Progenitor cell of endocrine pancreas (in vitro differentiated cells): ENCODE data around the gene MXD4. TPM values are rescaled to one million over a fixed set of nuclear protein-coding genes. Genes with fewer than 3 reads are reported as not detected.

Source experiments
- DNase-seq: peaks from one replicate; pipeline ENCODE4 v3.0.0; 2021; ENCODE audit warnings: low spot score; ENCODE audit not compliant: unreplicated experiment
- H3K27ac Mint-ChIP-seq: 2 replicates; pipeline ENCODE4 v1.8.0; 2021; ENCODE audit warnings: mild to moderate bottlenecking, moderate library complexity, mixed read lengths
- H3K27me3 Mint-ChIP-seq: 2 replicates; pipeline ENCODE4 v1.8.0; 2021; ENCODE audit warnings: mixed read lengths
- H3K36me3 Mint-ChIP-seq: 2 replicates; pipeline ENCODE4 v1.8.0; 2022; ENCODE audit warnings: mixed read lengths; ENCODE audit not compliant: insufficient read depth
- H3K4me1 Mint-ChIP-seq: 2 replicates; pipeline ENCODE4 v1.8.0; 2021; ENCODE audit warnings: low read depth, mixed read lengths
- H3K4me3 Mint-ChIP-seq: 2 replicates; pipeline ENCODE4 v1.8.0; 2021; ENCODE audit warnings: low read depth, mild to moderate bottlenecking, moderate library complexity, mixed read lengths
- H3K9me3 Mint-ChIP-seq: 2 replicates; pipeline ENCODE4 v1.8.0; 2021; ENCODE audit warnings: low read depth, mixed read lengths
- total RNA-seq: library from RNA; stranded (reverse); gene quantifications from 2 replicates; pipeline ENCODE4 v1.2.1, GENCODE V29; 2021
- TF ChIP-seq, protein P1 (sequence below): fragments of 200-600 bp; sonication (generic); IDR thresholded peaks from one replicate; pipeline ENCODE4 v1.5.0; 2021; ENCODE audit warnings: antibody characterized with exemption, mild to moderate bottlenecking; ENCODE audit not compliant: unreplicated experiment

Gene MXD4
- total RNA-seq, 1 donor from 2014 or later = 121 TPM

DNA sequence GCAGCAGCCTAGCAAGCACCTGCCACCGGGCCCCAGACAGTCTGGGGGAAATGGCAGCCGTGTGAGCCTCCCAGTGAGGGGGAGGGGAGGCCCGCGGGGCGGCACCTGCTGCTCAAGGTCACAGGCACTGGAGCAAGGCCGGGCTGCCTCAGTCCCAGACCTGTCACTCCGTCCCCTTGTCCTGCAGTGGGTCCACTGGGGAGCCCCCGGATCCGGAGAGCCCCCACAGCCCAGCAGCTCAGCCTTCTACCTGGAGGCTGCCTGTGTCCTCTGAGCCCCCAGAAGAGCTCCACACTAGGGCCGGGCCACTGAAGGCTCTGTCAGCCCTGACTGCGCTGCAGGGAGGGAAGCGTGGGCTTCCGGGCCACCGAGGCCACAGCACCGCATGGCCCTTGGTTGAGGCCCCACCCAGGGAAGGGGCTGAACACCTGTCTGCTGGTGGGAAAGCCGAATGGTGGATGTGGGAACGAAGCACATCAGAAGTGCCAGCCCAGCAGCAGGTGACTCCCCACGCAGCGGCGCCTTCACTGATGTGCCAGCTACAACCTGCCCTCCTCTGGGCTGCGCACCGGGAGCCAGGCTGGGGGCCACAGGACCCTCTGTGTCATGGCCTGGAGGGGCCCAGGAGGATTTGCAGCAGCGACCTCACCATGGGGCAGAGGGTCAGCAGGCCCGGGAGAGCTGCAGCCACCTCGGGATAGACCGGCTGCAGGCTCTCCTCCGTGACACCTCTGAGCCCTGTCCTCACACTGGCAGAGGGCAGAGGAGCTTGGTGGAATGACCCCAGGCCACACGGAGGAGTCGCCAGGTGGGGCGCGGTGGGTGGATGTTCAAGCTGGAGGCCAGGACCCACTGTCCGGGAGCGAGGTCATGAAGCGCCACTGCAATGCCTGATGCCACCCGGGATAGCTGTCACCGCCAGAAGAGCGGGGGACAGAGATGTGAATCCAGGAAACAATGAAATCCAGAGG is 35.0 kb upstream of the MXD4 start:
- peaks cover 15% of the 10 kb centered on the region for H3K27me3 Mint-ChIP-seq
- no peak overlapping the region for H3K4me3 Mint-ChIP-seq
- peaks cover 4% of the 10 kb centered on the region for H3K4me1 Mint-ChIP-seq
- peaks cover 2% of the 10 kb centered on the region for H3K36me3 Mint-ChIP-seq
- peak overlapping the region; percentile 45 for H3K27ac Mint-ChIP-seq
- peaks cover 6% of the 10 kb centered on the region for H3K9me3 Mint-ChIP-seq
- TF ChIP-seq, protein P1, sequence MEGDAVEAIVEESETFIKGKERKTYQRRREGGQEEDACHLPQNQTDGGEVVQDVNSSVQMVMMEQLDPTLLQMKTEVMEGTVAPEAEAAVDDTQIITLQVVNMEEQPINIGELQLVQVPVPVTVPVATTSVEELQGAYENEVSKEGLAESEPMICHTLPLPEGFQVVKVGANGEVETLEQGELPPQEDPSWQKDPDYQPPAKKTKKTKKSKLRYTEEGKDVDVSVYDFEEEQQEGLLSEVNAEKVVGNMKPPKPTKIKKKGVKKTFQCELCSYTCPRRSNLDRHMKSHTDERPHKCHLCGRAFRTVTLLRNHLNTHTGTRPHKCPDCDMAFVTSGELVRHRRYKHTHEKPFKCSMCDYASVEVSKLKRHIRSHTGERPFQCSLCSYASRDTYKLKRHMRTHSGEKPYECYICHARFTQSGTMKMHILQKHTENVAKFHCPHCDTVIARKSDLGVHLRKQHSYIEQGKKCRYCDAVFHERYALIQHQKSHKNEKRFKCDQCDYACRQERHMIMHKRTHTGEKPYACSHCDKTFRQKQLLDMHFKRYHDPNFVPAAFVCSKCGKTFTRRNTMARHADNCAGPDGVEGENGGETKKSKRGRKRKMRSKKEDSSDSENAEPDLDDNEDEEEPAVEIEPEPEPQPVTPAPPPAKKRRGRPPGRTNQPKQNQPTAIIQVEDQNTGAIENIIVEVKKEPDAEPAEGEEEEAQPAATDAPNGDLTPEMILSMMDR = no peak
- no peak for DNase-seq

DNA sequence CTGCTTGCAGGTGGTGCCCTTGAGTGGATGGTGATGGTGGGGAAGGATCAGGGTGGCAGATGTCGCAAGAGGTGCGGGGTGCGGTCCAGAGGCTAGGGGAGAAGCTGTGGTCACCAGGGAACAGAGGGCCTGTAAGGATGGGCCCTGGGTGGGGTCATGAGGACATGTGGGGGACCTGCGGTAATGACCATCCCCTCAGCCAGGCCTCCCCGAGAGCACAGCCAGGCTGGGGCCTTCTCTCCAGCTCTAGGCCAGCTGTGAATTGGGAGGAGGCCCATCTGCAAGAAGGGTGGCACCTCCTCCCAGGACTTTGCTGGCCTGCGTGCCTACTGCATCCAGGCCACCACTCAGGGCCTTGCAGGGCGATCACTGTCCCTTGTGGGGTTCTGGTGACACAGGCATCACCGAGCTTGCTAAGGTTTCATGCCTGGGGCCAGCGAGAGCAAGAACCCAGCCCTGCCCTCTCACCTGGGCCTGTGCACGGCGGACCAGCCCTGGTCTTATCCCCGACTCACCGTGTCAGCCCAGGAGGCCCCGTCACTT is 34.1 kb upstream of the MXD4 start:
- H3K27ac Mint-ChIP-seq = peak overlapping the region; percentile 45
- no peak for DNase-seq
- H3K27me3 Mint-ChIP-seq = peaks cover 15% of the 10 kb centered on the region
- H3K36me3 Mint-ChIP-seq = peaks cover 2% of the 10 kb centered on the region
- H3K4me1 Mint-ChIP-seq = peaks cover 4% of the 10 kb centered on the region
- TF ChIP-seq, protein P1 = no peak
- H3K4me3 Mint-ChIP-seq = no peak overlapping the region
- peaks cover 6% of the 10 kb centered on the region for H3K9me3 Mint-ChIP-seq

DNA sequence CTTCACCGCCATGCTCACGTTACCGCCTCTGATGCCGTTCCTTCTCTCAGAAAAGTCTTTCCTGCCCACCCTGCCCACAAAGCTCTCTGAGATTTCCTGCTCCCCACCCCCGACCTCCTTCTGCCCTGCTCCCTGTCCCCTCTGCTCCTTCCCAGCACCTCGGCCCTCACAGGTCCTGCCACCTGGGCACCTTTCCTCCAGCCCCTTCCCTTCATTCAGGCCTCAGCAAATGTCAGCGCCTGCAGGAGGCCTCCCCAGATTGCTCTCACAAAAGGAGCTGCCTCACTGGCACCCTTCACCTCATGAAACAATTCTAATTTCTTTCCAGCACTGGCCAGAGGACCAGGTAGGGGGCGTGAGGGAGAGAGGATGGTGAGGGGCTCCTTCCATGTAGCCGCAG is 33.6 kb upstream of the MXD4 start:
- Mint-ChIP-seq H3K9me3 (peaks cover 6% of the 10 kb centered on the region), H3K4me1 (peaks cover 4% of the 10 kb centered on the region), H3K27me3 (peaks cover 15% of the 10 kb centered on the region), H3K36me3 (peaks cover 2% of the 10 kb centered on the region), H3K27ac (no peak overlapping the region), H3K4me3 (no peak overlapping the region)
- DNase-seq = no peak
- TF ChIP-seq, protein P1 = no peak

DNA sequence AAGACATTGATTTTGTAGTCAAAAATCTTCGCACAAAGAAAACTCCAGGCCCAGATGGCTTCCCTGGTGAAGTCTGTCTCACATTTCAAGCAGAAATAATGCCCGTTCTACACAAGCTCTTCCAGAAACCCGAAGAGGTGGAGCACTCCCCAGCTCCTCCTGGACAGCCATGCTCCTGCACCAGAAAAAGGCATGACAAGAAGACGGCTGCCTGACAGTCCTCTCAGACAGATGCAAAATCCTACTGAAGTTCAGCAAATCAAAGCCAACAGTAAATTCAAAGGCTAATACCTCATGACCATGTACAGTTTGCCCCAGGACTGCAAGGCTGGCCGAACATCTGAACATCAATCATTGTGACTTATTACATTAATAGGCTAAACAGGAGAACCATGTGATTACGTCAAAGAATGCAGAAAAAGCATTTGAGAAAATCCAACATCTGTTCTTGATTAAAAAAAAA is 30.8 kb upstream of the MXD4 start:
- no peak for DNase-seq
- H3K4me1 Mint-ChIP-seq = peaks cover 4% of the 10 kb centered on the region
- TF ChIP-seq, protein P1 = no peak
- no peak overlapping the region for H3K27ac Mint-ChIP-seq
- H3K9me3 Mint-ChIP-seq = peaks cover 6% of the 10 kb centered on the region
- peaks cover 4% of the 10 kb centered on the region for H3K27me3 Mint-ChIP-seq
- H3K4me3 Mint-ChIP-seq = no peak overlapping the region
- H3K36me3 Mint-ChIP-seq = peaks cover 2% of the 10 kb centered on the region
